Calu3 (cell line): Measurements from ENCODE around the gene SMC5. TPM values are rescaled to one million over a fixed set of nuclear protein-coding genes. Genes with fewer than 3 reads are reported as not detected.

Experiments
- BruUV-seq: library from RNA; stranded (reverse); fragments of 400-500 nt; replicated peaks from 2 replicates; lab custom pipeline; 2021; lab: Mats Ljungman, UMichigan
- CTCF ChIA-PET: fragments of 300-600 bp; sonication (Branson Sonifier 250); formaldehyde crosslinking; loops from one replicate; lab custom pipeline; 2022; ENCODE audit warnings: antibody characterized with exemption; lab: Charles Lee
- DNase-seq: peaks from one replicate; pipeline ENCODE4 v3.0.0; 2022
- H3K27ac Mint-ChIP-seq: one replicate; pipeline ENCODE4 v1.8.0; 2022; ENCODE audit warnings: mixed read lengths; ENCODE audit not compliant: unreplicated experiment
- H3K27me3 Mint-ChIP-seq: one replicate; pipeline ENCODE4 v1.8.0; 2022; ENCODE audit warnings: mixed read lengths; ENCODE audit not compliant: unreplicated experiment
- H3K36me3 Mint-ChIP-seq: one replicate; pipeline ENCODE4 v1.8.0; 2022; ENCODE audit warnings: mild to moderate bottlenecking, moderate library complexity, mixed read lengths; ENCODE audit not compliant: insufficient read depth, unreplicated experiment
- H3K4me1 Mint-ChIP-seq: one replicate; pipeline ENCODE4 v1.8.0; 2022; ENCODE audit warnings: mild to moderate bottlenecking, low read depth, mixed read lengths; ENCODE audit not compliant: unreplicated experiment
- H3K4me3 Mint-ChIP-seq: one replicate; pipeline ENCODE4 v1.8.0; 2022; ENCODE audit warnings: mild to moderate bottlenecking, low read depth, moderate library complexity, mixed read lengths; ENCODE audit not compliant: unreplicated experiment
- H3K9me3 Mint-ChIP-seq: one replicate; pipeline ENCODE4 v1.8.0; 2022; ENCODE audit warnings: low read depth, mixed read lengths; ENCODE audit not compliant: unreplicated experiment
- CTCF ChIP-seq: fragments of 200-600 bp; IDR thresholded peaks from one replicate; pipeline ENCODE4 v1.8.0; 2022; ENCODE audit warnings: antibody characterized with exemption; ENCODE audit not compliant: unreplicated experiment
- intact Hi-C: fragments of 100-400 bp; cut with micrococcal nuclease; formaldehyde crosslinking; loops from one replicate; pipeline ENCODE4 v1.10.0; 2022; ENCODE audit not compliant: unreplicated experiment
- total RNA-seq: library from RNA; stranded (reverse); gene quantifications from 2 replicates; pipeline ENCODE4 v1.2.3, GENCODE V29; 2022

Gene SMC5
- total RNA-seq, 1 experiment from 2014 or later, result 28.6 TPM

GRCh38 chr9:70255486-70255885, 3.3 kb upstream of the SMC5 start:
- Mint-ChIP-seq H3K27me3 (no peaks in the 10 kb centered on the region), H3K9me3 (no peaks in the 10 kb centered on the region), H3K27ac (peak overlapping the region; percentile 94), H3K36me3 (peaks cover 47% of the 10 kb centered on the region), H3K4me1 (peaks cover 16% of the 10 kb centered on the region), H3K4me3 (peak overlapping the region; percentile 97)
- TF ChIP-seq CTCF, result no peak
- no TSS peak for BruUV-seq
- intact Hi-C loops, result loop anchor here (5.0 kb wide), 2 partner anchors 143 to 498 kb away; no protein-coding TSS in a partner anchor
- CTCF ChIA-PET, result no interaction called here
- DNase-seq, result no peak

- Mint-ChIP-seq H3K27ac (peak overlapping the region; percentile 94), H3K9me3 (no peaks in the 10 kb centered on the region), H3K4me1 (peaks cover 23% of the 10 kb centered on the region), H3K27me3 (no peaks in the 10 kb centered on the region), H3K4me3 (peak overlapping the region; percentile 97), H3K36me3 (peaks cover 54% of the 10 kb centered on the region)
- TF ChIP-seq CTCF, result no peak
- intact Hi-C loops, result loop anchor here (5.0 kb wide), 2 partner anchors 144 to 499 kb away; no protein-coding TSS in a partner anchor
- DNase-seq, result no peak
- BruUV-seq, result no TSS peak
- CTCF ChIA-PET, result interaction anchor here (0.6 kb wide), 1 partner anchor 109 kb away, joined by 6 read pairs; no protein-coding TSS in a partner anchor
Observed at GRCh38 chr9:70256123-70256551, 2.6 kb upstream of the SMC5 start.

- Mint-ChIP-seq H3K27me3 (no peaks in the 10 kb centered on the region), H3K27ac (peak overlapping the region; percentile 94), H3K36me3 (peaks cover 62% of the 10 kb centered on the region), H3K4me1 (peaks cover 36% of the 10 kb centered on the region), H3K9me3 (no peaks in the 10 kb centered on the region), H3K4me3 (peak overlapping the region; percentile 97)
- no TSS peak for BruUV-seq
- intact Hi-C loops, result loop anchor here (5.0 kb wide), 2 partner anchors 145 to 500 kb away; no protein-coding TSS in a partner anchor
- CTCF ChIA-PET, result no interaction called here
- no peak for TF ChIP-seq CTCF
- no peak for DNase-seq
Observed at GRCh38 chr9:70257502-70257901, 1.3 kb upstream of the SMC5 start.

- CTCF ChIA-PET, result interaction anchor here (0.7 kb wide), 1 partner anchor 296 kb away, joined by 3 read pairs; no protein-coding TSS in a partner anchor
Observed at GRCh38 chr9:70257991-70258691, 637 bp upstream of the SMC5 start.

More at GRCh38 chr9:70257991-70258691, 637 bp upstream of the SMC5 start:
- H3K36me3 Mint-ChIP-seq, result peaks cover 62% of the 10 kb centered on the region
- no peaks in the 10 kb centered on the region for H3K27me3 Mint-ChIP-seq
- H3K4me1 Mint-ChIP-seq, result peaks cover 40% of the 10 kb centered on the region
- BruUV-seq, result TSS peak; percentile 68
- no peaks in the 10 kb centered on the region for H3K9me3 Mint-ChIP-seq
- TF ChIP-seq CTCF, result no peak
- peak overlapping the region; percentile 94 for H3K27ac Mint-ChIP-seq
- intact Hi-C loops, result loop anchor here (5.0 kb wide), 2 partner anchors 146 to 501 kb away; no protein-coding TSS in a partner anchor
- DNase-seq, result no peak
- H3K4me3 Mint-ChIP-seq, result peak overlapping the region; percentile 97
